Tibial artery (tissue), 4 donors: Measurements from ENCODE around the gene TERC.

Experiments
- DNase-seq, 2 donors: peaks; one replicate each; pipeline ENCODE4 v3.0.0-alpha.2; 2019
- H3K27ac ChIP-seq, 2 donors: fragments of 200-600 bp; sonication (generic) in 1 of 2; 1 replicate in 1 of 2; 2 replicates in 1 of 2; pipeline ENCODE4 v1.5.1; 2018 to 2019; ENCODE audit warnings: mild to moderate bottlenecking in 1 of 2
- H3K27me3 ChIP-seq, 2 donors: fragments of 200-600 bp; sonication (generic) in 1 of 2; one replicate each; pipeline versions ENCODE4 v1.5.1 to v1.6.0; 2016 to 2019
- H3K36me3 ChIP-seq, 3 donors: fragments of 200-600 bp; sonication (generic) in 2 of 3; one replicate each; pipeline ENCODE4 v1.5.1; 2016 to 2019; ENCODE audit warnings: mild to moderate bottlenecking in 2 of 3
- H3K4me1 ChIP-seq, 4 donors: fragments of 200-600 bp; sonication (generic) in 2 of 4; 1 replicate in 3 of 4; 2 replicates in 1 of 4; pipeline ENCODE4 v1.5.1; 2016 to 2019
- H3K4me3 ChIP-seq, 2 donors: fragments of 200-600 bp; sonication (generic) in 1 of 2; 1 replicate in 1 of 2; 2 replicates in 1 of 2; pipeline ENCODE4 v1.5.1; 2018 to 2019; ENCODE audit warnings: mild to moderate bottlenecking in 2 of 2
- H3K9me3 ChIP-seq, 3 donors: fragments of 200-600 bp; sonication (generic) in 1 of 3; one replicate each; pipeline ENCODE4 v1.5.1; 2016 to 2019
- intact Hi-C: fragments of 100-400 bp; cut with DNase I; formaldehyde crosslinking; loops from one replicate; pipeline ENCODE4 v1.15.0; 2023; ENCODE audit warnings: low total_unique reads
- TF ChIP-seq, protein P1 (sequence below), 2 experiments: fragments of 200-600 bp in 1 of 2; fragments of 450-650 bp in 1 of 2; IDR thresholded peaks; one replicate each; pipeline ENCODE4 v1.5.1; 2017 to 2019; ENCODE audit warnings: antibody characterized with exemption in 2 of 2, mild to moderate bottlenecking in 1 of 2, moderate library complexity in 1 of 2

TERC gene

DNA sequence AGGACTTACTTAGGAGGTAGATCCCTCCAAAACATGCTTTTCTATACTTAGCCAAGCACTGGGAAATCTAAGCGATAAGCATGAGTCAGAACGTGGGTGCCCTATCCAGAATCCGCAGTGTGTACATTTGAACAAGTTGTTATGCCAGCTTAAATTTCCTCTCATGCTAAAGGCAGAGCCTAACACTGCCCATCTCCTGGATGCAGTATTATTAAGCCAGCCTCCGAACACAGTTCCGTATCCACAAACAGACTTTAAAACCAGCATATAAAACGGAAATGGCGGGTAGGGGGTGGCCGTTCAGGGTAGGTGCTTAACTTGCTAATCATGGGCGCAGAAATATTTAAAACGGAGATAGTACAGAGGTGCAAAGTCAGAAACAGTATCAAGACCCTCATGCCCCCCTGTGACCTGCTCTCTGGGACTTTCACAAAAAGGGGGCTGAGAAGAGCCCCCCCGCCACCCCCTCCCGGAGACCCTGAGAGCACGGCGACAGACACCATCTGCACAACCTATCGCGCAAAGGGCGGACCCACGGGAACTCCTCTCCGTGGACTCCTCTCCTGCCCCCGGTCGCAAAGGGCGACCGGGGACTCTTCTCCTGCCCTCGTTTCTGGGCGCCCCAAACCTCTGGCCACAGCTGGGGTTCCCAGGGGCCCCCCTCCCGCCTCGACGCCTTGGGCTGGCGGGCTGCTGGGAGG, 46.9 kb upstream of the TERC start:
- H3K27me3 ChIP-seq = no peaks in the 10 kb centered on the region
- peaks cover 0 to 30% (median 10%) of the 10 kb centered on the region in 4 donors for H3K4me1 ChIP-seq
- DNase-seq = no peak
- peaks cover 0 to 7% (median 0%) of the 10 kb centered on the region in 3 donors for H3K9me3 ChIP-seq
- H3K36me3 ChIP-seq = no peaks in the 10 kb centered on the region
- peak overlapping the region; percentile 64 to 72 for H3K4me3 ChIP-seq
- intact Hi-C loops = no loop called here
- H3K27ac ChIP-seq = peak overlapping the region; percentile 78
- TF ChIP-seq, protein P1, sequence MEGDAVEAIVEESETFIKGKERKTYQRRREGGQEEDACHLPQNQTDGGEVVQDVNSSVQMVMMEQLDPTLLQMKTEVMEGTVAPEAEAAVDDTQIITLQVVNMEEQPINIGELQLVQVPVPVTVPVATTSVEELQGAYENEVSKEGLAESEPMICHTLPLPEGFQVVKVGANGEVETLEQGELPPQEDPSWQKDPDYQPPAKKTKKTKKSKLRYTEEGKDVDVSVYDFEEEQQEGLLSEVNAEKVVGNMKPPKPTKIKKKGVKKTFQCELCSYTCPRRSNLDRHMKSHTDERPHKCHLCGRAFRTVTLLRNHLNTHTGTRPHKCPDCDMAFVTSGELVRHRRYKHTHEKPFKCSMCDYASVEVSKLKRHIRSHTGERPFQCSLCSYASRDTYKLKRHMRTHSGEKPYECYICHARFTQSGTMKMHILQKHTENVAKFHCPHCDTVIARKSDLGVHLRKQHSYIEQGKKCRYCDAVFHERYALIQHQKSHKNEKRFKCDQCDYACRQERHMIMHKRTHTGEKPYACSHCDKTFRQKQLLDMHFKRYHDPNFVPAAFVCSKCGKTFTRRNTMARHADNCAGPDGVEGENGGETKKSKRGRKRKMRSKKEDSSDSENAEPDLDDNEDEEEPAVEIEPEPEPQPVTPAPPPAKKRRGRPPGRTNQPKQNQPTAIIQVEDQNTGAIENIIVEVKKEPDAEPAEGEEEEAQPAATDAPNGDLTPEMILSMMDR (IDR thresholded peaks at IDR 0.05) = no peak

DNA sequence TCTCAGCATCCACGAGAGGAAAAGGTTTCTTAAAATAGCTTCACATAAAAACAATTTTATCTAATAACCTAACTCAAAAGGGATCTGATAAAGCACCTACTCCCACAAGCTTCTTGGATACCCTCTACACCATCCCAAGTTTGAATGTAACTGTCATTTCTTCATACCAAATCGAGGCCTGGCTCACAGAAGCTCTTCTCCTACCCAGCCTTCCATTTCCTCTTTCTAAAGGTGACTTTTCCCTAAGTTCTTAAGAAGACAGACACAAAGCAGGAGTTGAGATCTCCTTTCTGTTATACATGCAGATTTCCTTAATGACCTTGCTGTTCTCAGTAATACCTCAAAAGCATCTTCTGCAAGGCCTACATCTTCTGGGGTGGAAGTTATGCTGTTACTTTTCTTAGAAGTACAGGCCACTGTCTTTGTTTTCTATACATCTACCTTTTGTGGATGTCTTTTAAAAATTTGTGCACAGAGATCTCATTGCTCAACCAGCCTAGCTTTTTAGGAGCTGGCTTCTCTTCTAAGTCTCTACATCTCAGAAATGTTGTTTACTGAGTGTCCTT, 44.5 kb upstream of the TERC start:
- Histone ChIP-seq H3K4me1 (peaks cover 0 to 30% (median 10%) of the 10 kb centered on the region in 4 donors), H3K9me3 (no peaks in the 10 kb centered on the region), H3K4me3 (no peak overlapping the region), H3K27ac (no peak overlapping the region), H3K27me3 (no peaks in the 10 kb centered on the region), H3K36me3 (peaks cover 0 to 4% (median 0%) of the 10 kb centered on the region in 3 donors)
- TF ChIP-seq, protein P1 (IDR thresholded peaks at IDR 0.05) = no peak
- intact Hi-C loops = no loop called here
- DNase-seq = no peak

DNA sequence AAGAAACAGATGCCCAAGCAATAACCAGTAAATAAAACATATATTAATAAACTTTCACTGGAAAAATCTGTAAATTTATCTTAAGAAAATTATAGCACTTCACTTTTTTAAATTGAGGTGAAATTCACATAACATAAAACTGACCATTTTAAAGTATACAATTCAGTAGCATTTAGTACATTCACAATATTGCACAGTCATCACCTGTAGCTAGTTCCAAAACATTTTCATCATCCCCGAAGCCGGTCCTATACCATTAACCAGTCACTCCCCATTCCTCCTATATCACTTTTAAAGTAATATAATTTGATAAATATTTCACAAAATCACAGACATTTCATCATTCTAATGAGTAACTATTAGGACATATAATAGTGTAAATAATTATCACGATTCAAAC, 39.8 kb upstream of the TERC start:
- no peaks in the 10 kb centered on the region for H3K9me3 ChIP-seq
- intact Hi-C loops = no loop called here
- no peaks in the 10 kb centered on the region for H3K4me1 ChIP-seq
- TF ChIP-seq, protein P1 (IDR thresholded peaks at IDR 0.05) = no peak
- H3K27ac ChIP-seq = no peak overlapping the region
- H3K27me3 ChIP-seq = no peaks in the 10 kb centered on the region
- no peak for DNase-seq
- no peak overlapping the region for H3K4me3 ChIP-seq
- H3K36me3 ChIP-seq = peaks cover 0 to 8% (median 7%) of the 10 kb centered on the region in 3 donors

GRCh38 chr3:169792359-169792758, 27.5 kb upstream of the TERC start:
- H3K27me3 ChIP-seq = no peaks in the 10 kb centered on the region
- no peak overlapping the region for H3K4me3 ChIP-seq
- peaks cover 21 to 29% (median 23%) of the 10 kb centered on the region in 3 donors for H3K36me3 ChIP-seq
- TF ChIP-seq, protein P1 (IDR thresholded peaks at IDR 0.05) = no peak
- no peak overlapping the region for H3K27ac ChIP-seq
- no peaks in the 10 kb centered on the region for H3K4me1 ChIP-seq
- intact Hi-C loops = no loop called here
- H3K9me3 ChIP-seq = no peaks in the 10 kb centered on the region
- no peak for DNase-seq

- Histone ChIP-seq H3K27me3 (no peaks in the 10 kb centered on the region), H3K9me3 (no peaks in the 10 kb centered on the region), H3K4me3 (no peak overlapping the region), H3K27ac (no peak overlapping the region), H3K4me1 (no peaks in the 10 kb centered on the region), H3K36me3 (peaks cover 27 to 40% (median 35%) of the 10 kb centered on the region in 3 donors)
- TF ChIP-seq, protein P1 (IDR thresholded peaks at IDR 0.05) = no peak
- intact Hi-C loops = no loop called here
- DNase-seq = no peak
These were observed 26.0 kb upstream of the TERC start for GRCh38 chr3:169790687-169791429.
